Activated CD8-positive, alpha-beta T cell treated with anti-CD3 and anti-CD28 coated beads, Interleukin-2, amount 10 ng/mL, durations not matched to agents 7 days and 5 days (primary cell): ENCODE data around the gene MORN3. TPM values are rescaled to one million over a fixed set of nuclear protein-coding genes. Genes with fewer than 3 reads are reported as not detected.
"Not testable (repeated sequence)": the region's sequence is repeated elsewhere in the genome, so short reads cannot be mapped to it uniquely, and the experiment has no call there.

Experiments
- ATAC-seq: fragments of 150-1000 bp; cut with Tn5 transposase; one replicate; pipeline ENCODE4 v1.10.0; 2021; ENCODE audit warnings: moderate library complexity
- CTCF ChIA-PET: fragments of 350-600 bp; sonication (Branson Sonifier 250); formaldehyde crosslinking; loops from one replicate; lab custom pipeline; 2021; ENCODE audit warnings: antibody characterized with exemption; lab: Charles Lee
- POLR2A ChIA-PET: fragments of 350-600 bp; sonication (Branson Sonifier 250); formaldehyde crosslinking; loops from one replicate; lab custom pipeline; 2021; ENCODE audit warnings: antibody characterized with exemption; lab: Charles Lee
- DNase-seq: peaks from one replicate; pipeline ENCODE4 v3.0.0-alpha.2; 2020
- H3K27ac Mint-ChIP-seq: one replicate; pipeline ENCODE4 v1.8.0; 2021; ENCODE audit warnings: mild to moderate bottlenecking, mixed read lengths
- H3K27me3 Mint-ChIP-seq: one replicate; pipeline ENCODE4 v1.8.0; 2021; ENCODE audit warnings: low read depth, mixed read lengths
- H3K36me3 Mint-ChIP-seq: one replicate; pipeline ENCODE4 v1.8.0; 2021; ENCODE audit warnings: low read depth, mixed read lengths
- H3K4me1 Mint-ChIP-seq: one replicate; pipeline ENCODE4 v1.8.0; 2021; ENCODE audit warnings: low read depth, mixed read lengths
- H3K4me3 Mint-ChIP-seq: one replicate; pipeline ENCODE4 v1.8.0; 2021; ENCODE audit warnings: mild to moderate bottlenecking, mixed read lengths
- H3K9me3 Mint-ChIP-seq: one replicate; pipeline ENCODE4 v1.8.0; 2022; ENCODE audit warnings: mixed read lengths; ENCODE audit not compliant: insufficient read depth
- total RNA-seq, 2 experiments: library from RNA; stranded (reverse); gene quantifications; one replicate each; pipeline ENCODE4 v1.2.3, GENCODE V29; 2021

The MORN3 gene
- total RNA-seq, 2 experiments from 2014 or later, result 0.26 to 0.37 TPM

- H3K27me3 Mint-ChIP-seq, H3K9me3 Mint-ChIP-seq, DNase-seq, ATAC-seq, H3K4me3 Mint-ChIP-seq: not testable (repeated sequence)
- Mint-ChIP-seq H3K36me3 (peaks cover 27% of the 10 kb centered on the region), H3K27ac (peak overlapping the region; percentile 8), H3K4me1 (peaks cover 96% of the 10 kb centered on the region)
- CTCF ChIA-PET, result interaction anchor here (1.0 to 2.9 kb wide), 3 partner anchors 10 to 109 kb away, joined by 5 to 9 read pairs (median 6); partner anchors contain the start of gene ORAI1
- POLR2A ChIA-PET, result interaction anchor here (0.6 to 1.6 kb wide), 2 partner anchors 11 to 35 kb away, joined by 3 to 4 read pairs; no protein-coding TSS in a partner anchor
Observed at GRCh38 chr12:121661353-121662105, 7.9 kb downstream of the MORN3 start.

- POLR2A ChIA-PET, result interaction anchor here (1.0 to 2.2 kb wide), 3 partner anchors 15 to 30 kb away, joined by 3 to 11 read pairs (median 4); no protein-coding TSS in a partner anchor
- Mint-ChIP-seq H3K36me3 (peaks cover 29% of the 10 kb centered on the region), H3K9me3 (no peaks in the 10 kb centered on the region), H3K27ac (peak overlapping the region; percentile 95), H3K4me3 (no peak overlapping the region), H3K4me1 (peaks cover 74% of the 10 kb centered on the region), H3K27me3 (no peaks in the 10 kb centered on the region)
- CTCF ChIA-PET, result interaction anchor here (0.8 to 2.2 kb wide), 8 partner anchors 8 to 105 kb away, joined by 3 to 8 read pairs (median 5); no protein-coding TSS in a partner anchor
- ATAC-seq (no peak), DNase-seq (no peak)
Observed at GRCh38 chr12:121657305-121658008, 12.0 kb downstream of the MORN3 start.

- Mint-ChIP-seq H3K27me3 (no peaks in the 10 kb centered on the region), H3K4me3 (no peak overlapping the region), H3K9me3 (no peaks in the 10 kb centered on the region), H3K4me1 (peaks cover 61% of the 10 kb centered on the region), H3K36me3 (peaks cover 34% of the 10 kb centered on the region), H3K27ac (peak overlapping the region; percentile 36)
- ChIA-PET CTCF (interaction anchor here (1.0 to 2.4 kb wide), 6 partner anchors 12 to 104 kb away, joined by 3 to 8 read pairs (median 6); no protein-coding TSS in a partner anchor), POLR2A (interaction anchor here (0.6 to 1.0 kb wide), 3 partner anchors 14 to 30 kb away, joined by 3 read pairs; partner anchors contain the start of gene ORAI1)
- no peak for ATAC-seq
- no peak for DNase-seq
Observed at GRCh38 chr12:121656122-121656521, 13.3 kb downstream of the MORN3 start.

- Mint-ChIP-seq H3K27ac (no peak overlapping the region), H3K4me1 (peaks cover 57% of the 10 kb centered on the region), H3K36me3 (peaks cover 47% of the 10 kb centered on the region), H3K4me3 (no peak overlapping the region), H3K27me3 (no peaks in the 10 kb centered on the region), H3K9me3 (no peaks in the 10 kb centered on the region)
- ATAC-seq, result no peak
- ChIA-PET CTCF (no interaction called here), POLR2A (no interaction called here)
- DNase-seq, result no peak
Observed at GRCh38 chr12:121653999-121654398, 15.5 kb downstream of the MORN3 start.

GRCh38 chr12:121652767-121653497, 16.5 kb downstream of the MORN3 start:
- Mint-ChIP-seq H3K36me3 (peaks cover 53% of the 10 kb centered on the region), H3K4me1 (peaks cover 53% of the 10 kb centered on the region), H3K4me3 (no peak overlapping the region), H3K27ac (no peak overlapping the region), H3K9me3 (no peaks in the 10 kb centered on the region), H3K27me3 (no peaks in the 10 kb centered on the region)
- DNase-seq, result no peak
- POLR2A ChIA-PET, result no interaction called here
- no peak for ATAC-seq
- CTCF ChIA-PET, result interaction anchor here (1.1 to 1.2 kb wide), 2 partner anchors 34 to 158 kb away, joined by 3 read pairs; no protein-coding TSS in a partner anchor

- H3K9me3 Mint-ChIP-seq, result no peaks in the 10 kb centered on the region
- H3K4me3 Mint-ChIP-seq, result no peak overlapping the region
- no peak for DNase-seq
- H3K27me3 Mint-ChIP-seq, result no peaks in the 10 kb centered on the region
- ATAC-seq, result no peak
- ChIA-PET CTCF (interaction anchor here (1.2 to 2.8 kb wide), 3 partner anchors 11 to 99 kb away, joined by 3 to 9 read pairs (median 7); no protein-coding TSS in a partner anchor), POLR2A (interaction anchor here (1.3 to 3.7 kb wide), 2 partner anchors 10 to 24 kb away, joined by 4 to 25 read pairs; no protein-coding TSS in a partner anchor)
- H3K4me1 Mint-ChIP-seq, result peaks cover 46% of the 10 kb centered on the region
- H3K27ac Mint-ChIP-seq, result peak overlapping the region; percentile 46
- peaks cover 58% of the 10 kb centered on the region for H3K36me3 Mint-ChIP-seq
Observed at GRCh38 chr12:121651320-121651719, 18.1 kb downstream of the MORN3 start.

- H3K27ac Mint-ChIP-seq, result peak overlapping the region; percentile 75
- H3K4me3 Mint-ChIP-seq, result peak overlapping the region; percentile 27
- no peaks in the 10 kb centered on the region for H3K27me3 Mint-ChIP-seq
- ChIA-PET POLR2A (interaction anchor here (0.6 to 3.7 kb wide), 3 partner anchors 12 to 250 kb away, joined by 4 to 25 read pairs (median 4); partner anchors contain the start of gene RNF34), CTCF (interaction anchor here (0.6 to 2.8 kb wide), 6 partner anchors 10 to 749 kb away, joined by 3 to 9 read pairs (median 6); partner anchors contain the start of gene MORN3)
- ATAC-seq (peak; percentile 75), DNase-seq (peak; percentile 64)
- peaks cover 42% of the 10 kb centered on the region for H3K4me1 Mint-ChIP-seq
- H3K36me3 Mint-ChIP-seq, result peaks cover 57% of the 10 kb centered on the region
- no peaks in the 10 kb centered on the region for H3K9me3 Mint-ChIP-seq
Observed at GRCh38 chr12:121649819-121650353, 19.6 kb downstream of the MORN3 start.

GRCh38 chr12:121649322-121649721, 20.1 kb downstream of the MORN3 start:
- ChIA-PET POLR2A (interaction anchor here (3.7 kb wide), 1 partner anchor 22 kb away, joined by 25 read pairs; no protein-coding TSS in a partner anchor), CTCF (interaction anchor here (0.8 to 2.8 kb wide), 8 partner anchors 9 to 97 kb away, joined by 3 to 9 read pairs (median 5); partner anchors contain the start of genes MORN3 and ORAI1)
- Mint-ChIP-seq H3K27me3 (no peaks in the 10 kb centered on the region), H3K27ac (peak overlapping the region; percentile 75), H3K4me1 (peaks cover 40% of the 10 kb centered on the region), H3K9me3 (no peaks in the 10 kb centered on the region), H3K4me3 (peak overlapping the region; percentile 29), H3K36me3 (peaks cover 55% of the 10 kb centered on the region)
- ATAC-seq, result peak; percentile 45
- no peak for DNase-seq

- Mint-ChIP-seq H3K36me3 (peaks cover 52% of the 10 kb centered on the region), H3K4me3 (no peak overlapping the region), H3K4me1 (peaks cover 33% of the 10 kb centered on the region), H3K9me3 (no peaks in the 10 kb centered on the region), H3K27me3 (no peaks in the 10 kb centered on the region), H3K27ac (peak overlapping the region; percentile 75)
- no peak for DNase-seq
- ChIA-PET CTCF (interaction anchor here (0.6 to 2.8 kb wide), 8 partner anchors 9 to 96 kb away, joined by 3 to 9 read pairs (median 4); partner anchors contain the start of genes MORN3 and ORAI1), POLR2A (interaction anchor here (1.2 to 3.7 kb wide), 2 partner anchors 11 to 21 kb away, joined by 4 to 25 read pairs; no protein-coding TSS in a partner anchor)
- no peak for ATAC-seq
Observed at GRCh38 chr12:121648458-121649028, 20.9 kb downstream of the MORN3 start.

GRCh38 chr12:121641343-121641630, 28.2 kb downstream of the MORN3 start:
- Mint-ChIP-seq H3K36me3 (peaks cover 39% of the 10 kb centered on the region), H3K4me1 (peaks cover 41% of the 10 kb centered on the region), H3K27ac (peak overlapping the region; percentile 30), H3K9me3 (no peaks in the 10 kb centered on the region), H3K27me3 (no peaks in the 10 kb centered on the region), H3K4me3 (no peak overlapping the region)
- DNase-seq (no peak), ATAC-seq (no peak)
- ChIA-PET CTCF (interaction anchor here (1.5 to 2.6 kb wide), 2 partner anchors 9 to 27 kb away, joined by 6 to 7 read pairs; no protein-coding TSS in a partner anchor), POLR2A (interaction anchor here (0.8 kb wide), 1 partner anchor 14 kb away, joined by 4 read pairs; no protein-coding TSS in a partner anchor)
